NCI-H2196 treated with DMSO at 0.1 percent for 48 hours (cell line): ENCODE measurements around the gene MPIG6B.

Experiments
- DNase-seq: peaks from one replicate; lab custom pipeline; 2025; ENCODE audit not compliant: unreplicated experiment; lab: John Stamatoyannopoulos, UW

Gene MPIG6B

GRCh38 chr6:31723245-31723979 is at the start of gene MPIG6B:
Gene MPIG6B (plus strand): TSS chr6:31723373. CDS start chr6:31723384, 11 bp downstream.
- DNase-seq: no peak

GRCh38 chr6:31676322-31676903 is 46.8 kb upstream of the MPIG6B start:
- no peak for DNase-seq

- DNase-seq: no peak
Measured at GRCh38 chr6:31676904-31677303, 46.3 kb upstream of the MPIG6B start.

GRCh38 chr6:31677955-31678354 is 45.2 kb upstream of the MPIG6B start:
- DNase-seq: no peak

- peak; percentile 91 for DNase-seq
Measured at GRCh38 chr6:31680226-31681134, 42.7 kb upstream of the MPIG6B start, which contains the start of gene LY6G5C. Gene LY6G5C (minus strand): TSS chr6:31681067. CDS start chr6:31680373, 694 bp downstream.

- no peak for DNase-seq
Measured at GRCh38 chr6:31681135-31681671, 42.0 kb upstream of the MPIG6B start.

GRCh38 chr6:31683591-31683990 is 39.6 kb upstream of the MPIG6B start:
- no peak for DNase-seq

GRCh38 chr6:31686483-31686882 is 36.7 kb upstream of the MPIG6B start:
- DNase-seq: no peak

- no peak for DNase-seq
Measured at GRCh38 chr6:31687321-31687720, 35.9 kb upstream of the MPIG6B start.

GRCh38 chr6:31687860-31688693 is 35.1 kb upstream of the MPIG6B start:
- no peak for DNase-seq

GRCh38 chr6:31689249-31690110 is 33.7 kb upstream of the MPIG6B start:
- DNase-seq: no peak

- no peak for DNase-seq
Measured at GRCh38 chr6:31690231-31691077, 32.7 kb upstream of the MPIG6B start.

- no peak for DNase-seq
Measured at GRCh38 chr6:31691078-31691463, 32.1 kb upstream of the MPIG6B start.

- DNase-seq: no peak
Measured at GRCh38 chr6:31691564-31692108, 31.5 kb upstream of the MPIG6B start.

- DNase-seq: no peak
Measured at GRCh38 chr6:31692353-31692752, 30.8 kb upstream of the MPIG6B start.

GRCh38 chr6:31692886-31693285 is 30.3 kb upstream of the MPIG6B start:
- DNase-seq: no peak

- no peak for DNase-seq
Measured at GRCh38 chr6:31693535-31693934, 29.6 kb upstream of the MPIG6B start.

- DNase-seq: no peak
Measured at GRCh38 chr6:31697555-31697954, 25.6 kb upstream of the MPIG6B start.
